AG09319 (cell line): Measurements from ENCODE around the gene HHIPL1.

Experiments
- DNase-seq: peaks from one replicate; pipeline ENCODE4 v3.0.0-alpha.2; 2010; ENCODE audit warnings: low read depth; ENCODE audit errors: extremely low read depth
- CTCF ChIP-seq: IDR thresholded peaks from 2 replicates; pipeline ENCODE4 v1.5.1; 2011; ENCODE audit warnings: low read depth, mild to moderate bottlenecking, inconsistent platforms, low read length, moderate library complexity

The HHIPL1 gene

GRCh38 chr14:99703381-99703780 lies 58.5 kb downstream of the HHIPL1 start:
- no peak for DNase-seq
- TF ChIP-seq CTCF, result no peak

GRCh38 chr14:99704037-99704436 lies 59.1 kb downstream of the HHIPL1 start:
- TF ChIP-seq CTCF, result no peak
- DNase-seq, result no peak

DNA sequence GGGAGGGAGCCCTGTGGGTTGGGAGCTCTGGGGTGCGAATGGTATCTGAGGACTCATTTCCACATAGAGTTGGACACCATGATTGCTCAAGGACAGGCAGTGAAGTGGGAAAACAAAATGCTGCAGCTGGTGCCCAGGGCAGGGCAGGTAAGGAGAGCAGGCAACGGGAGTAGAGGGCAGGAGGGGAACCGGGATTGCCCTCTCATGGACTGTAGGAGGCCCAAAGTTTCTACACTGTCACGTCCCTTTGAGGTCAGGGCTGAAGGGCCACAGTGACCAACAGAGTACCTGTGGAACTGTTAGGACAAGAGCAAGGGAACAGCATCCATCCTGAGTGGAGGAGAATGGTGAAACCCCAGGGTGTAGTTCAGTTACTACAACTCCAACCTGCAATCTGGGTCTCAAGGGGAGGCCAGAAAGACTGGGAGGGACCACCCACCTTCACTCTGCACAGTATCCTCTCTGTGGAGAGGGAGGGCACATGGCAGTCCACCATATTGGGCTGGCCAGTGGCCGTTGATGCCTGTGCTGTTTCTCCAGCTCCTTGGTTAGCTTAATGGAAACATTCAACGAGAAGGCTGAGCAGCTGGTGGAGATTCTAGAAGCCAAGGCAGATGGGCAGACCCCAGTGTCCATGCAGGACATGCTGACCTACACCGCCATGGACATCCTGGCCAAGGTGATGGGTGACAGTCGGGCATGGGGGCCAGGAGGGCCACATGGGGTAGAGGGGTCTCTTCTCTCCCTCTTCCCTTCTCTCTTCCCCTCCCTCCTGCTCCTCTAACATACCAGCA lies 61.4 kb downstream of the HHIPL1 start:
- DNase-seq, result no peak

DNA sequence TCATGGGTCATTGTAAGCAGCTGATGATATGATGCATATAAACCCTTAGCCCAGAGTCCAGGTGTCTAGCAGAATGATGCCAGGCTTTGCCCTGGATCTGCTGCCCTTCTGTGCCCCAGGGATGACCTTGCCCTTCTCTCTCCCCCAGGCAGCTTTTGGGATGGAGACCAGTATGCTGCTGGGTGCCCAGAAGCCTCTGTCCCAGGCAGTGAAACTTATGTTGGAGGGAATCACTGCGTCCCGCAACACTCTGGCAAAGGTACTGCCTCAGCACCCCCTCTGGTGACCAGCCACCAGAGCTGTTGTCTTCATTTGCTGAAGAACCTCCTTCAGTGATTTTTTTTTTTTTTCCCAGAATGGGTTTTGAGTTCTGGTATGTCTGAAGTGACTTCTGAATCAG lies 62.5 kb downstream of the HHIPL1 start:
- no peak for DNase-seq
- no peak for TF ChIP-seq CTCF

More for the DNA sequence above, 61.4 kb downstream of the HHIPL1 start:
- TF ChIP-seq CTCF, result no peak

GRCh38 chr14:99707921-99708320 lies 63.0 kb downstream of the HHIPL1 start:
- TF ChIP-seq CTCF, result no peak
- no peak for DNase-seq

GRCh38 chr14:99708449-99708848 lies 63.5 kb downstream of the HHIPL1 start:
- no peak for DNase-seq
- TF ChIP-seq CTCF, result no peak

DNA sequence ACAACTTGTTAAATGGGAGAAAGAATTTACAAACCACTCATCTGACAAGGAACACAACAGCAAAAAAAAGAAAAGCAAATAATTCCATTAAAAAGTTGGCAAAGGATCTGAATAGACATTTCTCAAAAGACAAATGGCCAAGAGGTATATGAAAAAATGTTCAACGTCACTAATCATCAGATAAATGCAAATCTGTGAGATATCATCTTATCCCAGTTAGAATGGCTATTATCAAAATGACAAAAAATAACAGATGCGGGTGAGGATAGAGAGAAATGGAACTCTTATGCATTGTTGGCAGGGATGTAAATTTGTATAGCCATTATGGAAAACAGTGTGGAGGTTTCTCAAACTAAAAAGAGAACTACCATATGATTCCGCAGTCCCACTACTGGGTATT lies 69.0 kb downstream of the HHIPL1 start:
- DNase-seq, result no peak
- TF ChIP-seq CTCF, result no peak
